Activated naive CD4-positive, alpha-beta T cell treated with Interleukin-2 at 50 U/mL for 16 hours (primary cell): ENCODE measurements around the gene DPEP1.
"Not testable (repeated sequence)": the region's sequence is repeated elsewhere in the genome, so short reads cannot be mapped to it uniquely, and the experiment has no call there.

Experiments used
- DNase-seq: peaks from one replicate; pipeline ENCODE4 v3.0.0-alpha.2; 2020

Gene DPEP1

GRCh38 chr16:89621136-89621697 lies 7.8 kb downstream of the DPEP1 start:
- DNase-seq, result no peak

GRCh38 chr16:89621698-89622409 lies 8.4 kb downstream of the DPEP1 start:
- DNase-seq, result no peak

- DNase-seq, result no peak
Observed at GRCh38 chr16:89623511-89624261, 10.2 kb downstream of the DPEP1 start.

DNA sequence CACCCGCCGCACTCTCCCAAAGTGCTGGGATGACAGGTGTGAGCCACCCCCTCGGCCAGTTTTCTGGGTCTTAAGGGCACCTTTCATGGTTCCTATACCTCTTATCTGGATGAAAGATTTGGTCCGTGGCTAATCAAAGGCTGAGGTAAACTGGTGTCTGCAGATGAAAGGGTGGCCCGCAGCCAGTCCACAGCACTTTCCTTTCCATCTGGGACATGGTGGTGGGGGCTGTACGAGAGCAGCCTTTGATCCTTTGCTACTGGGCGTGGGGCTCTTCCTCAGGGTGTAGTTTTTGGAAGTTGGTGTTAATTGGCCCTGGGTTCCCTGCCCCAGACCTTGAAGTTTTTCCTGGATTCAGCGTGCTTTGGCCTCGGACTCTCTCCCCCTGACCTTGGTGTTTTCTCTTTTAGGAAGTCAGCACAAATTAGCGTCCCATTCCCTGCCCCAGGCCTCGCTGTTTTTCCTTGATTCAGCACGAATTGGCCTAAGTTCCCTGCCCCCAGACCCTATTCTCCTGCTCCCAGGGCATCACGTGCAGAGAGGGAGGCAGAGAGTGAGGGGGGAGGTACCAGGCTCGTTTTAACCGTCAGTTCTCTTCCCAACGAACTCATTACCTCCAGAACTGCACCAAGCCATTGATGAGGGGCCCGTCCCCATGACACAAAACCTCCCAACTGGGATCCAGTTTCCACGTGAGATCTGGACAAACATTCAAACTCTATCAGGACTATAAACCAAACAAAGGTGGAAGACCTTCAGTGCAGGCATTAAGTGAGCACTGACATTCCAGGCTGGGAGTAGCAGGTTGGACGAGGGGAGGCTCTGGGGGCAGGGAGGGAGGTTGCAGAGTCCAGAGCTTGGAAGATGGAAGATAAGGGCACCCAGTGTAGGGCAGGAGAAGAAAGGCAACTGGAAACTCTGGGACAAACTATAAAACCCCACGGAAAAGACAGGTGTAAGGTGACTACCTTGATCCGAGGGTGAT lies 11.6 kb downstream of the DPEP1 start:
- DNase-seq, result no peak

DNA sequence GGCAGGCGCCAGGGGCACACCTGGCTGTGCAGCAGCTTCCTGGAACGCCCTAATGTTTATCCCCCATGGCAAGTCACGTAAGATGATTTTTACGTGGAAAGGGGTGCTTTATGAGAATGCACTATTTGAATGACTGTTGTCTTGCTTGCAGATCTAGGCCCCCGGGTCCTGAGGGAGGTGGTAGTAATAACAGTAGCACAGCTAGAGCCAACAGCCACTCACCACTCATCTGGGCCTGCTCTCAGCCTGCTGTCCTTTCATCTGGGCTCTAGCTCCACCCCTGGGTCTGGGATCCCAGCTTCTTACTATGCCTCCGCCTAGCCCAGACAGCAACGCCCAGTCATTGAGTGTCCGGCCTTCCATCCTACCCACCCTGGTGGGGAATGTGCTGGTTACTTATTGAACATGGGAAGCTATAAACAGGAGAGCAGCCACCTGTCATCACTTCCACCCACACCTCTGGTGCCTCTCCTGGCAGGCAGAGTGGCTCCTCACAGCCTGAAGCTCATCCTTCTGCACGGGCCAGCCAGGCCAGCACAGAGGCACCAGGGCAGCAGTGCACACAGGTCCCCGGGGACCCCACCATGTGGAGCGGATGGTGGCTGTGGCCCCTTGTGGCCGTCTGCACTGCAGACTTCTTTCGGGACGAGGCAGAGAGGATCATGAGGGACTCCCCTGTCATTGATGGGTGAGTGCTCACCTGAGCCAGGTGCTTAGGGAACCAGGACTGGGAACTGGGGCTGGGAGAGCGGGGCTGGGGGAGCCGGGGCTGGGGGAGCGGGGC lies 16.6 kb downstream of the DPEP1 start:
- no peak for DNase-seq

DNA sequence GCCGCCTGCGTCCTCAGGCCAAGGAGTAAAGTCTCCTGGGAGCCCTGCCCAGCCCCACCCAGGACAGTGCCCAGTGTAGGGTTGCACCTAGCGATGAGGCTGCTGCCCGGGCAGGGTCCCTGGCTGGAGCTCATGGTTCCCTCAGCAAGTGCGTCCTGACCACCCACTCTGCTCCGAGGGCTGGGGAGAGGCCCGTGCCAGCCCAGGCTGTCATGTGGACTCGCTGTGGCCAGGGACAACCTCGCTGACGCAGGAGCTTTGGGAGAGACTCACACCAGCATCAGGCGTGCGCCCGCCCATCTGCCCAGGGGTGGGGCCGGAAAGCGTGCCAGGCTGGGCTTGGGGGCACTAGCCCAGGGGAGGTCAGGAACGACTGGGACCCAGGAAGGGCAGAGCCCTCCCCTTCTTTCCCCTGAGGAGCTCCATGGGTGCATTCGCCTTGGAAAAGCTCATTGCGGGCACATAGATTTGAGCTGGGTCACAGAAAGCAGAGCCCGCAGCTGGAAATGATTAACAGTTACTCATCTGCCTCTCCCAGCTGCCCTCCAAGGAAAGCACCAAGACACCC lies 19.7 kb downstream of the DPEP1 start:
- DNase-seq, result no peak

- DNase-seq, result not testable (repeated sequence)
Observed at GRCh38 chr16:89634463-89635385, 21.3 kb downstream of the DPEP1 start.

DNA sequence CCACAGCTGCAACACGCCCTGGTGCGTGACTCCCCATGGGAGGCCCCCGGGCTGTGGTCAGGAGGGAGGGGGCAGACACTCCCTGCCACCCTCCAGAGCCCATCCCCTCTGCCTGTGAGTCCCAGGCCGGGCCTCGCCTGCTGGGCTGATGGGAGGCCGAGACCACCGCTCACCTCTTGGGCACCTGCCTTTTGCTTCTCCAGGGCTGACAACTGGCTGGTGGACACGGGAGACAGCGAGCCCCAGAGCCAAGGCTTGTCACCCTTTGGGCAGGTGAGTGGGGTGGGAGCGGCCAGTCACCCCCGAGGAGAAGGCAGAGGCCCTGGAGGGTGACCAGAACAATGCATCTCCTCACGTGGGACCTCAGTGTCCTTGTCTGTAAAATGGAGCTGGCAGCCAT lies 23.2 kb downstream of the DPEP1 start:
- DNase-seq, result no peak

GRCh38 chr16:89637379-89637778 lies 23.9 kb downstream of the DPEP1 start:
- no peak for DNase-seq

GRCh38 chr16:89638455-89638854 lies 25.0 kb downstream of the DPEP1 start:
- DNase-seq, result no peak

- DNase-seq, result no peak
Observed at GRCh38 chr16:89639385-89639784, 25.9 kb downstream of the DPEP1 start.

DNA sequence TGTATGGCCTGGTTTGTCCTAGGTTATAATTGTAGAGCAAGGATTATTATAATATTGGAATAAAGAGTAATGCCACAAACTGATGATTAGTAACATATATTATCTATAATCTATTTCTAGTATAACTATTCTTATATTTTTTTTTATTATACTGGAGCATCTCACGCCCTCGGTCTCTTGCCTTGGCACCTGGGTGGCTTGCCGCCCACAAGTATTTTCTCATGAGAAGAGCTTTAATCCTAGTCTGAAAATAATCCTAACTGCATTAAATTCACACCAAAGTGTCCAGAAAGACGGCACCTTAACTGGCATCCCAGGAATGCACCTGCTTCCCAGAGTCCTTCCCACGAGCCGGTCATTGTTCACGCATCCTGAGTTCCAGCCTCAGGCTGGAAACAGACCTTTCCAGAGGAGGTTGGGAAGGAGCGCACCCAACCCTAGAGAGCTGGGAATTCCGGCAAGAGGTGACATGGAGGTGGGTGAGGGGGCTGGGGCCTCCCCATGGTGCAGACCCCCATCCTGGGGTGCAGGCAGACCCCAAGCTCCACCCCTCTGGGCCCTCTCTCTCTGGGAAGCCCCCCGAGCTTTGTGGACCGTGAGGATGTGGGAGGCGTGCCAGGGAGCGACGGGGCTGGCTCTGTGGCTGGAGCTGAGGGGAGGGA lies 28.1 kb downstream of the DPEP1 start:
- no peak for DNase-seq

- DNase-seq, result no peak
Observed at GRCh38 chr16:89642574-89642973, 29.1 kb downstream of the DPEP1 start.

- no peak for DNase-seq
Observed at GRCh38 chr16:89643769-89644300, 30.4 kb downstream of the DPEP1 start.

- no peak for DNase-seq
Observed at GRCh38 chr16:89645122-89645521, 31.7 kb downstream of the DPEP1 start.

DNA sequence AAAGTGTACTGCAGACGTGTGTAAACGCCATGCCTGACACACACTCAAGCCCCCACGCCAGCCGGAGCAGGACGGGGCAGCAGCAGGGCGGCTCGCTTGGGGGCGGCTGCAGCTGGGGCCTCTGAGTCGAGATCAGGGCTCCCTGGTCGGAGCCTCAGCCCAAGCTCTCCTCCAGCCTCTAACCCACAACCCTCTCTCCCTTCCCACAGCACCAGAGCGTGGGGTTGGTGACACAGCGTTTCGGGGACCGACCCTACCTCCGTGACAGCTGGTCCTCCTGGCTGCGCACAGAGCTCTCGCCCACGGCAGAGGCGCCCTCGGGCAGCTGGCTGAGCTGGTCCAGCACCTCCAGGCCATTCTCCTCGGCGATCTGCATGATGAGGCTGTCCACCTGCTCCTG lies 32.8 kb downstream of the DPEP1 start:
- no peak for DNase-seq

- no peak for DNase-seq
Observed at GRCh38 chr16:89646906-89647305, 33.5 kb downstream of the DPEP1 start.

DNA sequence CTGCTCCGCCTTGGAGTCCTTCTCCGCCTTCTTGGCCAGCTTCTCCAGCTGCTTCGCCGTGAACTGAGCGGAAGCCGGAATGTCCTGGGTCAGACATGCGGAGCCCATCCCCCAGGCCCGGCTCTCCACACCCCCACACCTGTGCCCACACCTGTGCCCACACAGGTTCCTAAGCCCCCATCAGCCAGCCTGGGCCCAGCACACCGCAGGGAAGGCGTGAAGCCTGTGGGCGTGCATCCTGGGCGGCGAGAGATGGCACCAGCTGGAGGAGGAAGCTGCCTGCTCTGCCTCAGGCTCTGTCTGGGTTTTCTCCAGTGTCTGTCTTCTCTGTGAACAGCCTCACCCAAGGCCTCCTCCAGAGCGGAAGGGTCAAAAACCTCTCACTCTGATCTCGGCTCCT lies 38.1 kb downstream of the DPEP1 start:
- no peak for DNase-seq

DNA sequence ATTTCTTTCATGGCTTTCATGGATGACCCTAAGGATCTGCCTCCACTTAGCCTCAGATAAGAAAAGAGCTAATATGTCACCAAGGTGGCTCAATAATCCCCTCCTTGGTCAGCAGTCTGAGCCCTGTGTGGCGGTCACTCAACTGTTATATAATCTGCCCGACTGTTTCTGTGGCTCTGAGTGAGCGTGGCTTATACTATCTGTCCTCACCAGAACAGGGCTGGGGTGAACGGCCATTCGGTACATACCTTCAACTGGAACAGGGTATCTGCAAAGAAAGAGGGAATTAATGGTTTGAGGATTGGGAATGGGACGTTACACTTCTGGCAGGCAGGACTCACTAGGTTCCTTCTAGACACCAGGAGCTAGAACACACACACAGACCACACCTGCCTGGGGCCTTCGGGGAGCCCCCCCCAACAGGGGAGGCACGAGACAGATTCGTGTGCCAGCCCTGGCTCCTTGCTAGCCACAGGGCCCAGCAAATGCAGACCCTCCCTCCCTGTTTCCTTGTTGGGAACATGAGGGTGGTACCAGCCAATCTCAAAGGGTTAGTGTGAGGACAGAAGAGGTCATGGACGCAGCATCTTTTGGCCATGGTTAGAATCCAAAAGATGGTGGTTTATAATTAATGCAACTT lies 40.3 kb downstream of the DPEP1 start:
- no peak for DNase-seq
